Mammary epithelial cell (primary cell): Measurements from ENCODE around the gene EFCAB6.

Source experiments
- EZH2 ChIP-seq: IDR thresholded peaks from 2 replicates; pipeline ENCODE4 v1.6.1; 2012; ENCODE audit warnings: low read length, inconsistent platforms, borderline replicate concordance
- TF ChIP-seq, protein P1 (sequence below), 2 donors: IDR thresholded peaks in 1 of 2; conservative IDR thresholded peaks in 1 of 2; 2 replicates each; pipeline ENCODE4 v1.5.1; 2011 to 2012; ENCODE audit warnings: inconsistent platforms in 2 of 2, low read length in 2 of 2, mild to moderate bottlenecking in 2 of 2, control low read depth in 1 of 2, low read depth in 1 of 2; ENCODE audit not compliant: insufficient read depth in 1 of 2; ENCODE audit errors: extremely low read depth in 1 of 2

DNA sequence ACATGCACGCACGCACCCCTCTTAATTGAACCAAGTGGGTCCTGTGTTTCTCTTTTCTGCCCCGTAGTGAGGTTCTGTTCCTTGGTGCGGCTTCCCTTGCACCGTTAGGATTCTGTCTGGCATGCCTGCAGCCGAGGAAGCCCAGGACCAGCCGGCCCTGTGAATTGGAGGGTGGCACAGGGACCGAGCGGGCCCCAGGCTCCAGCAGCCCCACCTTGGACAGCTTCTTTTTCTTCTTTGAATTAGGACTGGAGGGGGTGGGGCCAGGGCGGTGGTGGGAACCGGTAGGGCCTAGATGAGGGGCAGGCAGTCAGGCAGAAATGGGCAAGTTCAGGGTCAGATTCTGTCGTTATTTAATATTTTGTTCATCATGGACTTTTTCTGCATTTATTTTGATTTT is 305.6 kb downstream of the EFCAB6 start:
- TF ChIP-seq, protein P1, sequence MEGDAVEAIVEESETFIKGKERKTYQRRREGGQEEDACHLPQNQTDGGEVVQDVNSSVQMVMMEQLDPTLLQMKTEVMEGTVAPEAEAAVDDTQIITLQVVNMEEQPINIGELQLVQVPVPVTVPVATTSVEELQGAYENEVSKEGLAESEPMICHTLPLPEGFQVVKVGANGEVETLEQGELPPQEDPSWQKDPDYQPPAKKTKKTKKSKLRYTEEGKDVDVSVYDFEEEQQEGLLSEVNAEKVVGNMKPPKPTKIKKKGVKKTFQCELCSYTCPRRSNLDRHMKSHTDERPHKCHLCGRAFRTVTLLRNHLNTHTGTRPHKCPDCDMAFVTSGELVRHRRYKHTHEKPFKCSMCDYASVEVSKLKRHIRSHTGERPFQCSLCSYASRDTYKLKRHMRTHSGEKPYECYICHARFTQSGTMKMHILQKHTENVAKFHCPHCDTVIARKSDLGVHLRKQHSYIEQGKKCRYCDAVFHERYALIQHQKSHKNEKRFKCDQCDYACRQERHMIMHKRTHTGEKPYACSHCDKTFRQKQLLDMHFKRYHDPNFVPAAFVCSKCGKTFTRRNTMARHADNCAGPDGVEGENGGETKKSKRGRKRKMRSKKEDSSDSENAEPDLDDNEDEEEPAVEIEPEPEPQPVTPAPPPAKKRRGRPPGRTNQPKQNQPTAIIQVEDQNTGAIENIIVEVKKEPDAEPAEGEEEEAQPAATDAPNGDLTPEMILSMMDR (conservative IDR thresholded peaks at IDR 0.05 in 1 of 2, IDR thresholded peaks at IDR 0.05 in 1 of 2; ENCODE audit: extremely low read depth in 1 of 2, insufficient read depth in 1 of 2, low read depth in 1 of 2, low read length in 2 of 2), result no peak
- TF ChIP-seq EZH2, result no peak
